HL-60 (cell line): ENCODE data around the gene DLEU7.

Experiments
- DNase-seq, 2 experiments: peaks; one replicate each; pipeline ENCODE4 v3.0.0-alpha.2; 2010 to 2020; ENCODE audit warnings: low read depth in 1 of 2, low spot score in 1 of 2
- H3K27ac ChIP-seq: fragments of 250-450 bp; sonication (Bioruptor Pico); replicated peaks from 2 replicates; pipeline ENCODE4 v1.5.1; 2020; ENCODE audit warnings: mild to moderate bottlenecking, moderate library complexity
- H3K27me3 ChIP-seq: fragments of 250-450 bp; sonication (Bioruptor Pico); 2 replicates; pipeline ENCODE4 v1.5.1; 2021; ENCODE audit warnings: mild to moderate bottlenecking, moderate library complexity; ENCODE audit not compliant: insufficient read depth, poor library complexity, severe bottlenecking
- H3K4me3 ChIP-seq: replicated peaks from 2 replicates; pipeline ENCODE4 v1.5.1; 2011; ENCODE audit warnings: mild to moderate bottlenecking, control low read depth, low read length; ENCODE audit not compliant: insufficient read depth
- GABPA ChIP-seq: IDR thresholded peaks from 2 replicates; pipeline ENCODE4 v1.6.1; 2012; ENCODE audit warnings: low read depth
- POLR2AphosphoS5 ChIP-seq: IDR thresholded peaks from 2 replicates; pipeline ENCODE4 v1.6.1; 2012; ENCODE audit warnings: low read depth
- SPI1 ChIP-seq: IDR thresholded peaks from 2 replicates; pipeline ENCODE4 v1.6.1; 2012; ENCODE audit warnings: low read depth, mild to moderate bottlenecking, borderline replicate concordance
- TF ChIP-seq, protein P1 (sequence below): IDR thresholded peaks from one replicate; pipeline ENCODE4 v1.5.1; 2011; ENCODE audit warnings: low read length, control low read depth, inconsistent platforms; ENCODE audit not compliant: insufficient read depth
- TF ChIP-seq, protein P2 (sequence below): IDR thresholded peaks from 2 replicates; pipeline ENCODE4 v1.6.1; 2012; ENCODE audit warnings: low read depth; ENCODE audit not compliant: insufficient replicate concordance

DLEU7 gene

DNA sequence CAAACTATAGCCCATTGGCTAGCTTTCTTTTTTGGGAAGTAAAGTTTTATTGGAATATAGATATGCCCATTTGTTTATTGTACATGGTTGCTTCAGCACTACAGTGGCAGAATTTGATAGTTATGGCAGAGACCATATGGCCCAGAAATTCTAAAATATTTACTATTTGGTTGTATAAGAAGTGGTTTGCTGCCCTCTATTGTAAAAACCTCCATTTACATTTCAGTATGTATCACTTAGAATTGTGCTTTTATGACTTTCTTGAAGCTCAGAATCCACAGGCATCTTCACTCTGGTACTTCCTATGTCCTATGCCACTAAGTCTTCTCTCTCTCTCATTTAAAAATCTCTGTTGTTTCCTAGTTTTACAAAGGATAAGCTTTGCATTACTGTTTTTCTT, 37.7 kb downstream of the DLEU7 start:
- DNase-seq, result no peak
- TF ChIP-seq GABPA (no peak), POLR2AphosphoS5 (no peak), SPI1 (no peak)
- TF ChIP-seq, protein P1, sequence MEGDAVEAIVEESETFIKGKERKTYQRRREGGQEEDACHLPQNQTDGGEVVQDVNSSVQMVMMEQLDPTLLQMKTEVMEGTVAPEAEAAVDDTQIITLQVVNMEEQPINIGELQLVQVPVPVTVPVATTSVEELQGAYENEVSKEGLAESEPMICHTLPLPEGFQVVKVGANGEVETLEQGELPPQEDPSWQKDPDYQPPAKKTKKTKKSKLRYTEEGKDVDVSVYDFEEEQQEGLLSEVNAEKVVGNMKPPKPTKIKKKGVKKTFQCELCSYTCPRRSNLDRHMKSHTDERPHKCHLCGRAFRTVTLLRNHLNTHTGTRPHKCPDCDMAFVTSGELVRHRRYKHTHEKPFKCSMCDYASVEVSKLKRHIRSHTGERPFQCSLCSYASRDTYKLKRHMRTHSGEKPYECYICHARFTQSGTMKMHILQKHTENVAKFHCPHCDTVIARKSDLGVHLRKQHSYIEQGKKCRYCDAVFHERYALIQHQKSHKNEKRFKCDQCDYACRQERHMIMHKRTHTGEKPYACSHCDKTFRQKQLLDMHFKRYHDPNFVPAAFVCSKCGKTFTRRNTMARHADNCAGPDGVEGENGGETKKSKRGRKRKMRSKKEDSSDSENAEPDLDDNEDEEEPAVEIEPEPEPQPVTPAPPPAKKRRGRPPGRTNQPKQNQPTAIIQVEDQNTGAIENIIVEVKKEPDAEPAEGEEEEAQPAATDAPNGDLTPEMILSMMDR, result no peak
- TF ChIP-seq, protein P2, sequence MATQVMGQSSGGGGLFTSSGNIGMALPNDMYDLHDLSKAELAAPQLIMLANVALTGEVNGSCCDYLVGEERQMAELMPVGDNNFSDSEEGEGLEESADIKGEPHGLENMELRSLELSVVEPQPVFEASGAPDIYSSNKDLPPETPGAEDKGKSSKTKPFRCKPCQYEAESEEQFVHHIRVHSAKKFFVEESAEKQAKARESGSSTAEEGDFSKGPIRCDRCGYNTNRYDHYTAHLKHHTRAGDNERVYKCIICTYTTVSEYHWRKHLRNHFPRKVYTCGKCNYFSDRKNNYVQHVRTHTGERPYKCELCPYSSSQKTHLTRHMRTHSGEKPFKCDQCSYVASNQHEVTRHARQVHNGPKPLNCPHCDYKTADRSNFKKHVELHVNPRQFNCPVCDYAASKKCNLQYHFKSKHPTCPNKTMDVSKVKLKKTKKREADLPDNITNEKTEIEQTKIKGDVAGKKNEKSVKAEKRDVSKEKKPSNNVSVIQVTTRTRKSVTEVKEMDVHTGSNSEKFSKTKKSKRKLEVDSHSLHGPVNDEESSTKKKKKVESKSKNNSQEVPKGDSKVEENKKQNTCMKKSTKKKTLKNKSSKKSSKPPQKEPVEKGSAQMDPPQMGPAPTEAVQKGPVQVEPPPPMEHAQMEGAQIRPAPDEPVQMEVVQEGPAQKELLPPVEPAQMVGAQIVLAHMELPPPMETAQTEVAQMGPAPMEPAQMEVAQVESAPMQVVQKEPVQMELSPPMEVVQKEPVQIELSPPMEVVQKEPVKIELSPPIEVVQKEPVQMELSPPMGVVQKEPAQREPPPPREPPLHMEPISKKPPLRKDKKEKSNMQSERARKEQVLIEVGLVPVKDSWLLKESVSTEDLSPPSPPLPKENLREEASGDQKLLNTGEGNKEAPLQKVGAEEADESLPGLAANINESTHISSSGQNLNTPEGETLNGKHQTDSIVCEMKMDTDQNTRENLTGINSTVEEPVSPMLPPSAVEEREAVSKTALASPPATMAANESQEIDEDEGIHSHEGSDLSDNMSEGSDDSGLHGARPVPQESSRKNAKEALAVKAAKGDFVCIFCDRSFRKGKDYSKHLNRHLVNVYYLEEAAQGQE, result no peak
- H3K4me3 ChIP-seq, result no peak overlapping the region
- H3K27ac ChIP-seq, result no peak overlapping the region
- no peaks in the 10 kb centered on the region for H3K27me3 ChIP-seq

DNA sequence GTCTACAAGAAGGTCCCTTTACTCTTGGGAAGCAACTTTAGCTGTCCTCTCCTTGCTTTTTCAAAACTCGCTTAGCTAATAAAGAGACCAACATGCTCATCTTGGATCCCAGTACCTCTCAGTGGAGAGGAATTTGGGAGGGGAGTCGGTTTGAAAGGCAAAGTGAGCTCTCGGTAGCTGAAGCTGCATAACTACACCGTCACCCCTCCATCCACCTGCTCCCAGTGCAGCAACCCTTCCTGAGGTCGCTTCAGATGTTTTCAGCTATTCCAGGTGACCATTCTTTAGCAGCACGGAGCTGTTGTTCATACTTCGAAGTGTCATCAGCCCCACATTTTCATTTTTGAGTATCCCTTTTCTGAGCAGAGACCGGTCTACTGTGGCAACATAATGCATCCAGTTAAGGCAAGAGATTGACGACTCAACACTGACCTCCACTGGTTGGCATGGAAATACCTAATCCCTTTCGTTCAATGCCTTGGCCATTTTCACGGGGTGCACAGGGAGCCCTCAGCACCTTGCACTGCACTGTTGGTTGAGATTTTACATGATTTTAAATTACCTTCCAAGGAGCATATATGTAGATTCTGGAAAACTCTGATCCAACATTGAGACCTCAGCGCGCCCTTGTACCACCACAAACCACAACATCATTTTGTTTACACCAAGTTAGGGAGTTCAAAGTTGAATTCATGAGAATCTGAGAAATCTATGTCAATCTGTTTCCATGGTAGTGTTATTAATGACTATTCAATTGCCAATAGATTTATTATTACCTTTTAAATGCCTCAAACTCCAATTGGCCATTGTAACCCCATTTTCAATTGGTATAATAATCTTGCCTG, 42.2 kb downstream of the DLEU7 start:
- DNase-seq, result peak; percentile 25 to 88
- TF ChIP-seq, protein P1, result peak; percentile 56
- TF ChIP-seq POLR2AphosphoS5 (no peak), SPI1 (no peak), GABPA (no peak)
- TF ChIP-seq, protein P2, result no peak
- H3K27ac ChIP-seq, result no peak overlapping the region
- no peak overlapping the region for H3K4me3 ChIP-seq
- no peaks in the 10 kb centered on the region for H3K27me3 ChIP-seq

DNA sequence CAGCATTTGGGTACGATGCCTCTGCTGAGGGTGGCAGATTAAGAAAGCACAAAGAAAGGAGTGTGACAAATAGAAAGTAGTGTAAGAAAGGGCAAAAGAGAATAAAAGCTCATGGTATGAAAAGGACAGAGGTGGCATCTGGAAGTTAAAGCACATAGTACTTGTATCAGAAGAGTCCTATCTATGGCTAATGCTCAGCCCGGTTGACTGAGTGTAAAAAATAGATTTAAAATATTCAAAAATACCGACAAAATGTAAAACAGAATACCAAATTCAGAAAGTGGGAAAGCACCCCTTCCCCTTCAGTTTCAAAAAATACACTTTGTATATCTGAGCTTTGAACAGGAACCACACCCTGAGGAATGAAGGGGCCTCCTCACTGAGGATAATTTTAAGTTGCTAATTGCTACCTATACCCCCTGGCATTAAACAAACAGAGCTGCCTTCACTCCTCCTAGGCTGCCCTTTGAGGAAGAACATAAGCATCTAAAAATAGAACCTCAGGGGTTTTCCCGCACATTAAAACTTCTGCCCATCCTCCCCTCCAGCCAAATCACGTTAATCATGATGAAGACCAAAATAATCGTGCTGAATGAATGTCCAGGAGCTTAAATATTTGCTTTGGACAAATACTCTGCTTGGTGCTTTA, 43.3 kb downstream of the DLEU7 start:
- no peak for DNase-seq
- no peak overlapping the region for H3K4me3 ChIP-seq
- H3K27ac ChIP-seq, result no peak overlapping the region
- TF ChIP-seq POLR2AphosphoS5, result no peak
- TF ChIP-seq, protein P2, result no peak
- TF ChIP-seq, protein P1, result no peak
- TF ChIP-seq GABPA, result no peak
- TF ChIP-seq SPI1, result no peak
- H3K27me3 ChIP-seq, result no peaks in the 10 kb centered on the region
